GM19035 (cell line): ENCODE results near the gene PADI2.

Experiments used
- ATAC-seq: cut with Tn5 transposase; IDR thresholded peaks from one replicate; pipeline ENCODE4 v1.9.1; 2021; ENCODE audit not compliant: unreplicated experiment

The PADI2 gene

GRCh38 chr1:17116643-17117042 lies 2.6 kb downstream of the PADI2 start:
- no peak for ATAC-seq

- ATAC-seq, result no peak
These were observed 5.3 kb downstream of the PADI2 start for GRCh38 chr1:17113963-17114362.

GRCh38 chr1:17112496-17113236 lies 6.6 kb downstream of the PADI2 start:
- ATAC-seq, result no peak

- ATAC-seq, result no peak
These were observed 7.2 kb downstream of the PADI2 start for GRCh38 chr1:17112076-17112475.

- ATAC-seq, result no peak
These were observed 8.7 kb downstream of the PADI2 start for GRCh38 chr1:17110555-17110926.

GRCh38 chr1:17109892-17110554 lies 9.2 kb downstream of the PADI2 start:
- no peak for ATAC-seq

GRCh38 chr1:17108786-17109185 lies 10.5 kb downstream of the PADI2 start:
- ATAC-seq, result no peak

- no peak for ATAC-seq
These were observed 10.9 kb downstream of the PADI2 start for GRCh38 chr1:17108360-17108759.

GRCh38 chr1:17104782-17105181 lies 14.5 kb downstream of the PADI2 start:
- ATAC-seq, result no peak

- ATAC-seq, result no peak
These were observed 17.0 kb downstream of the PADI2 start for GRCh38 chr1:17102232-17102631.

- ATAC-seq, result no peak
These were observed 18.0 kb downstream of the PADI2 start for GRCh38 chr1:17101261-17101660.

GRCh38 chr1:17099616-17100340 lies 19.5 kb downstream of the PADI2 start:
- no peak for ATAC-seq

GRCh38 chr1:17098446-17099317 lies 20.6 kb downstream of the PADI2 start:
- ATAC-seq, result no peak

GRCh38 chr1:17097787-17098186 lies 21.5 kb downstream of the PADI2 start:
- ATAC-seq, result no peak

- no peak for ATAC-seq
These were observed 22.1 kb downstream of the PADI2 start for GRCh38 chr1:17097147-17097546.

- ATAC-seq, result no peak
These were observed 22.7 kb downstream of the PADI2 start for GRCh38 chr1:17096584-17096983.

GRCh38 chr1:17095141-17095540 lies 24.1 kb downstream of the PADI2 start:
- no peak for ATAC-seq

GRCh38 chr1:17094664-17095063 lies 24.6 kb downstream of the PADI2 start:
- ATAC-seq, result peak; percentile 65

- no peak for ATAC-seq
These were observed 25.3 kb downstream of the PADI2 start for GRCh38 chr1:17093822-17094393.

GRCh38 chr1:17091252-17091651 lies 28.0 kb downstream of the PADI2 start:
- no peak for ATAC-seq

- ATAC-seq, result no peak
These were observed 29.7 kb downstream of the PADI2 start for GRCh38 chr1:17089506-17089905.
